SHP77 treated with DMSO at 0.1 percent for 48 hours (cell line): ENCODE measurements around the gene NETO2.
"Not testable (repeated sequence)": the region's sequence is repeated elsewhere in the genome, so short reads cannot be mapped to it uniquely, and the experiment has no call there.

Experiments
- DNase-seq: peaks from one replicate; lab custom pipeline; 2025; lab: John Stamatoyannopoulos, UW

Gene NETO2

DNA sequence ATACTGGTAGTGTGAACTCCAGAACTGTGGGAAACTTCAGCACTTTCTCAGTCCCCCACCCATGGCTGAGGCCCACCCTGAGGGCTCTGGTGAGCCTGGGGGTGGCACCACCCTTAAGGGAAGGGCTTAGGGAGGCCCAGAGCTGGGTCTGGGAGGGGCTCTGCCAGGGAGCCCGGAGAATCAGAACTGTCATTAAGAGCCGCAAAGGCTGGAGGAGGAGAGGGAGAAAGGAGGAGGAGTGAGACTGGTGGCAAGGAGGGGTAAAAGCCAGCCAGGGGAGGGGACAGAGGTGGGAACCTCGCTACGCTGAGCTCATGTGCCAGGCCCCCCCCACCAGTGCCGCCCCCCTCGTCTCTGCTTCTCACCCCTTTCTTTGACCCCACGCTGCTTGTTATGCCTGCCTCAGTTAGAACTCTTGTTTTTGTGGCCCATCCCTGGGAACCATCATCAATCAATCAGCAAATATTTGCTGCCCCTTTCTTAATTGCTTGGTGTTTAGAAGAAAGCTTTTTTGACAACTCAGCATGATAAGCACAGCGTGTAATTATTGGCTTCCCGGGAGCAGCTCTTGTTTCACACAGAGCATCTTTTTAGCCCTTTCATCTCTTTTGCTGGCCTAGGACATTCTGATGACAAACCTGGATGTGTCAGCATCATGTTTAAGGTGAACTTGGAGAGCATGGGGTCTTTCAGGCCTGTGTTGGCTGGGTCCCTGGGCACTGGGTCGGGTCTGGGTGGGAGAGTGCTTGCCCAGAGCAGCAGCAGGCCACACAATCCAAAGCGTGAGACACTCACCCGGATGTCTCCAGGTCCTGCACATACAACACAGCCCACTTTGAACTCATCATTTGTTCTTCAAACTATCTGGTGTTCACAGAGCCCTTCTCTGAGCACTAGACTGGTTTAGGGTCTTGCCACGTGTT, 77.7 kb downstream of the NETO2 start:
- DNase-seq: no peak

DNA sequence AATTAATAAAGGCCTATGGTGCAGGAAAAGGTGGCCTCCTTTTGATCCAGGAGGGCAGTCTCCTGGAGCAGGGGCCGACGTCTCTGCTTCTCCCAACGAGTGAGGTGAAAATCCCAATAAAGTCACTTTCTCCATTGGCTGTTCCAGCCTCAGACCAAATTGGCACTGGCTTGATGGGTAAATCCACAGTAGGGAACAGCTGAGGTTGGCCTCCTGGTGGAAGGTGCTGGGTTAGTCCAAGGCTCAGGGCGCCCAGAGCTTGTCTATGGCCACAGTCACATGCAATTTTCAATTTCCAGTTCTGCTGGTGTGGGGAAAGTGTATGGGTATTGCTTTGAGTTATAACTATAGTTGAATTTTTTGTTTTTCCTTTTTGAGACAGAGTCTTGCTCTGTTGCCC, 79.0 kb downstream of the NETO2 start:
- no peak for DNase-seq

DNA sequence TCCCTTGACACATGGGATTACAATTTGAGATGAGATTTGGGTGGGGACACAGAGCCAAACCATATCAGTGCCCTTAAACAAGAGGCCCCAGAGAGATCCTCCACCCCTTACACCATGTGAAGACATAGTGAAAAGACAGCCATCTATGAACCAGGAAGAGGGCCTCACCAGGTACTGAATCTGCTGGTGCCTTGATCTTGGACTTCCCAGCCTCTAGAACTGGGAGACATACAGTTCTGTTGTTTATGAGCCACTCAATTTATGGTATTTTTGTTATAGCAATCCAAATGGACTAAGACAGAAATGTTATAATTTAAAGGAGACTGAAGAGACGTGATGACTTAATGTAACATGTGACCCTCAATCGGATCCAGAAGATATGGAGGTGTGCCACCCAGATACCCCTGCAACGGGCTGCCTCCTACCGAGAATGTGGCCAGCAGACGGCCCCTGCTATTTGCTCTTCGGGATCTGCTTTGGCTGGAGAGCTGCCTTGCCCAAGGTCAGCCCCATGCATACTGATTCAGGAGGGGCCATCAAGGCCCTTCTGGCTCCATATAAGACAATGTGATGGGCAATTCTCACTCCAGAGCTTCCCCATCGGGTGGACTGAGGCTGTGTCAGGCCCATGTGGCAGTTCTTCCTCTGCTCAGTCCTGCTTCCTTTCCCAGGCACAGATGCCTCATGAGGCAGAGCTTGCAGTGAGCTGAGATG, 80.6 kb downstream of the NETO2 start:
- no peak for DNase-seq

DNA sequence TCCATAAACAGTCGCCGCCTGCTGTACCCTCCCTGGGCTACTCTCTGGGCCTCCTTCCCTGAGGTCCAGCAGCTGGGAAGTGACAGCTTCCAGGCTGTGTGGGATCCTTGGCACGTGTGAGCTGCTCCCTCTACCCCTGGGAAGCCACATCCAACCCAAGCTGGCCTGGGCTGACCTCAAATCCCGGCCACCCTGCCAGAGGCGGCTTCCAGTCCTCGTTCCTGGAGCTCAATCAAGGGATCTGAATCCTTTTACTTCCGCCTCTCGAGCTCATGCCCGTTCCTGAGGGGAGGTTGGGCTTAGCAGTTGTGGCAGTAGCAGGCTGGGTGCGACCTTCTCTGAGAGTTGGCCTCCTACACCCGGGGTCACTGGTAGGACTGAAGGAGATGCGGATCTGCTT, 82.5 kb downstream of the NETO2 start:
- no peak for DNase-seq

DNA sequence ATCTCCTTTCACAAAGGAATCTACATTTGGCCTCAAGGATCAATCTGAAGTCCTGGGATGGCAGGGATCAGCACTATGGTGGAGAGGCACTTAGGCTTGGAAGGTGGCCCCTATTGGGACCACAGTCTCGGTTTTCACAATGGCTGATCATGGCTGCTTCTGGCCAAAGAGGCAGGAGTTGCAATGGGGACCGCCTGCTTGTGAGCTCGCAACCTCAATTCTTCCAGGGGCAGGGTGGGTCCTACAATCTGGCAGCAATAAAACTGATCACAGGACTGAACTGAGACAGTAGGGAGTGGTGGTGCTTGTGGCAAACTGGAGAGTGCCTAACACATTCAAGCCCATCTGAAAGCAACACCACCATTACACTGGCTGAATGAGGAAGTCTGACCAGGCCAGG, 83.1 kb downstream of the NETO2 start:
- no peak for DNase-seq

DNA sequence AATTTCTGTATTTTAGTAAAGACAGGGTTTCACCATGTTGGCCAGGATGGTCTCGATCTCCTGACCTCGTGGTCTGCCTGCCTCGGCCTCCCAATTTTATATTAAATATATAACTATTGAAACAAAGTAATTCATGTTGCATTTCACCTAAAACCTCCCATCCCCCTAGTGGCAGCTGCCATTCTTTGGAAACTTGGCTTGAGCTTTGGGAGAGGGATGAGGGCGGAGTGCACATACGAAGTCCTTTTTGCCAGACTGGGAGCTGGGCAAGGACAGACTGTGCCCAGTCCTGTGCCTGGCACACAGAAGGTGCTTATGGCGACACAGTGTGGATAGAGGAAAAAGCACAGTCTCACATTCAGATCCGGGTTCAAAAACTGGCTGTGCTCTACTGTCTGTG, 83.8 kb downstream of the NETO2 start:
- no peak for DNase-seq

DNA sequence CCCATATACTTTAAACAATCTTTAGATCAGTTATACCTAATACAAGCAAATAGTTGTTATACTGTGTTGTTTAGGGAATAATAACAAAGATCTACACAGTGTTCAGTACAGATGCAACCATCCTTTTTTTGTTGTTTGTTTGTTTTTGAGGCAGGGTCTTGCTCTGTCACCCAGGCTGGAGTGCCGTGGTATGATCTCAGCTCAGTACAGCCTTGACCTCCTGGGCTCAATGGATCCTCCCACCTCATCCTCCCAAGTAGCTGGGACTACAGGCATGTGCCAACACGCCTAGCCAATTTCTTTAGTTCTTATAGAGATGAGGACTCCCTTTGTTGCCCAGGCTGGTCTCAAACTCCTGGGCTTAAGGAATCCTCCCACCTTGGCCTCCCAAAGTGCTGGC, 84.6 kb downstream of the NETO2 start:
- not testable (repeated sequence) for DNase-seq

DNA sequence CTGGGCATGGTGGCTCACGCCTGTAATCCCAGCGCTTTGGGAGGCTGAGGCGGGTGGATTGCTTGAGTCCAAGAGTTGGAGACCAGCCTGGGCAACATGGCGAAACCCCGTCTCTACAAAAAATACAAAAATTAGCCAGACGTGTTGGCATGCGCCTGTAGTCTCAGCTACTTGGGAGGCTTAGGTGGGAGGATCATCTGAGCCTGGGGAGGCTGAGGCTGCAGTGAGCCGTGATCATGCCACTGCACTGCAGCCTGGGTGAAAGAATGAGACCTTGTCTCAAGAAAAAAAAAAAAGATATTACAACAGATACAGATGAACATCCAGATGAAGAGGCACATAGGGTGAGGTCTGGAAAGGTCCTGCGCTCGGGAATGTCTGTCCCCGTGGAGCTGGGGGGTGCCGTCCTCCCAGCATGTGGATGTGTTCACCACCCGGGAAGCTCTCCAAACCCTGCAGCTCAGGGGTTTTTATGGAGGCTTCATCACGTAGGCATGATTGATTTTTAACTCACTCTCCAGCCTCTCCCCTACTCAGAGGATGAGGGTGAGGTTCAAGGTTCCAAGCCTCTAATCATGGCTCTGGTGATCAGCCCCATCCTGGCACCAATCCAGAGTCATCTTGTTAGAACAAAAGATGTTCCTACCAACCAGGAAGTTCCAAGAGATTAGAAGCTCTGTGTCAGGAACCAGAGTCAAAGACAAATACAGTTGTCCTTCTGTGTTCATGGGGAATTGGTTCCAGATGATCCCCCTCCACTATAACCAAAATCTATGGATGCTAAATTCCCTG, 85.3 kb downstream of the NETO2 start:
- DNase-seq: no peak

DNA sequence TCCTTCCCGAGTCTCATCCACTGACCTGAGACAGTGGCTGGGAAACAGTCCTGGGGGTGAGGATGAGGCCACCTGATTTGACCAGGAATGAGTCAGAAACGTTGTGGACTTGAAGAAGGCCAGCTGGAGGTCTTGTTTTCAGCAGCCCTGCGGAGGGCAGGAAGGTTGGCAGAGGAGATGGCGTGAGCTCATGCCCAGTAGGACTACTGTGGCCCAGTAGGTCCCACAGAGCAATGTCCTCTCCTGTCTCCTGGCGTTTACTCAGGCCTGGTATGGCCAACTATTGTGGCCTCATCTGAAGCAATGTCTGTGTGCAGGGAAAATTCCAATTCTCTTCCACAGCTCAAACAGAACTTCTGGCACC, 86.1 kb downstream of the NETO2 start:
- no peak for DNase-seq

DNA sequence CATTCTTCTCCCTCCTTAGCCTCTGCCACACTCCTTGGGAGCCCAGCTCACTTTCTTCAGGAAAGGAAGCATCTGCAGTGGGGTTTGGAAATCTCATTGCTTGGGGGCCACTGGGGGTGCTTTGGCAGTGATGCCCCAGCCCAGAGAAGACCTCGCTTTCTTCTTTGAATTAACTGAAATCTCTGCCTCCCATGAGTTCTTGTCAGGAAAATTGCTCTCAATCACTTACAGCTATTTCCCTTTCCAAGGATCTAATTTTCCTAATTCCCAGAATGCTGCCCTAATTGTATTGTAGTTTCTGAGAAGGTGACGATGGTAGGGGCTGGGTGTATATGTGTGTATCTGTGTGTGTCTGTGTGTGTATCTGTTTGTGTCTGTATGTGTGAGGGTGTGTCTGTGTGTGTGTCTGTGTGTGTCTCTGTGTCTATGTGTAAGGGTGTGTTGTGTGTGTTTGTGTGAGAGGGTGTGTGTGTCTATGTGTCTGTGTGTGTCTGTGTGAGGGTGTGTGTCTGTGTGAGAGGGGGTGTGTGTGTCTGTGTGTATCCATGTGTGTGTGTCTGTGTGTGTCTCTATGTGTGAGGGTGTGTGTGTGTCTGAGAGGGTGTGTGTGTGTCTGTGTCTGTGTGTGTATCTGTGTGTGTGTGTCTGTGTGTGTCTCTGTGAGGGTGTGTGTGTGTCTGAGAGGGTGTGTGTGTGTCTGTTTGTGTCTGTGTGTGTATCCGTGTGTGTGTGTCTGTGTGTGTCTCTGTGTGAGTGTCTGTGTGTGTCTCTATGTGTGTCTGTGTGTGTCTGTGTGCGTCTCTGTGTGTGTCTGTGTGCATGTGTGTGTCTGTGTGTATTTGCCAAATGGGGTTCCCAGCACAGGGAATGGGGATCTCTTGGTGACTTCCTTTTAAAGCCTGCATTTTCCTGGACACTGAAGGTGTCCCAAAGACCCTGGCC, 86.8 kb downstream of the NETO2 start:
- DNase-seq: no peak

DNA sequence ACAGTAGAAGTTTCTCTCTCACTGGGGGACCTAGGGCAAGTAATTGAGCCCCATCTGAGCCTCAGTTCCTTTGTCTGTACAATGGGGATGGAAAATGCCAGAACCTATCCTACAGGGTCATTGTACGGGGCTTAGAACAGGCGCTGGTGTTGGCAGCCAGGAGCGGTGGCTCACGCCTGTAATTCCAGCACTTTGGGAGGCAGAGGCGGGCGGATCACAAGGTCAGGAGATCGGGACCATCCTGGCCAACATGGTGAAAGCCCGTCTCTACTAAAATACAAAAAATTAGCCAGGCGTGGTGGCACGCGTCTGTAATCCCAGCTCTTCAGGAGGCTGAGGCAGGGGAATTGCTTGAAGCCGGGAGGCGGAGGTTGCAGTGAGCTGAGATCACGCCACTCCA, 87.7 kb downstream of the NETO2 start:
- DNase-seq: not testable (repeated sequence)

DNA sequence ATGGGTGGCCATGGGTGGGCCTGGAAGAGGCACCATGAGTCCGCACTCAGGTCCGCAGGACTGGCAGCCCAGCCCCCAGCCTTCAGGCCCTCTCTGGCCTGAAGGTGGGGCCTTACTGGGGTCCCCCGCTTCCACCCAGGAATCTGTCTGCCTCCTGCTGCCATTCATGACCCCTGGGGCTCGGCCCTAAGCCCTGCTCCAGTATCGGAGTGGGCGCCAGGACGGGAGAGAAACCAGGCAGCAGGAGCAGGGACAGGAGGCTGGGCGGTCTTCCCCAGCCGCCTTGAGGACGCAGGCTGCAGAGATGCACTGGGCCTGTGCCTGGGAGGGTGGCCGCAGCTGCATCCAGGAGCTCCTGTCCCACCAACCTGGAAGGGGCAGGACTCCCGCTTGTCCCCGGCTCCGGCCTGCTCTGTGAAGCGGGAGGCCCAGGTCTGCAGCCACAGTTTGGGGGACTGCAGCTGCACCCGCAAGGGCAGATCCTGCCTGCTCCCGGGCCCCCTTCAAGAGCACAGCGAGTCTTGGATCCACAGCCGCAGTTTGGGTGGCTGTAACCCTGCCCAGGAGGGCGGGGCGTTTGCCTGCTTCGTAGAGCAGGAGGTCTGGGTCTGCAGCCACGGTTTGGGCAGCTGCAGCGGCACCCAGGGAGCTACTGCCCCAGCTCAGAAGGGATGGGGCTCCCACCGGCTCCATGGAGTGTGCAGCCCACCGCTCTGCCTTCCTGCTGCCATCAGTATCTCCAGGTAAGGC, 88.4 kb downstream of the NETO2 start:
- DNase-seq: no peak

DNA sequence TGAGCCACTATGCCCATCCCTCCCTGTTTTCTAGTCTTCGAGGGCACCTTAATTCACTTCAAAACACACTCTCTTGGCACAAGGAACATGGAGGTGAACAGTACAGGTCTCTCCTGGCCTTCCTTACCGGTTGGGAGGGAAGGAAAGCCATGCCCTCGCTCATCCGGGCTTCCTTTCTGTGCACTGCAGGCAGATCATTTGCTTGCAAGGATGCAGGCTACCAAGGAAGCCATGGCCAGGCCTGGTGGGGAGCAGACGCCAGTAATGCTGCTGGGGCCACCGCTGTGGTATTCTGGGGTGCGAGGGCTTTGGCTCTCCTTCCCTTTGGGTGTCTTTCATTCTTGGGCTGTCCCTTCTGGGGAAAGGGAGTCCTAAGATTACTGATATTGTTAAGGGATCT, 89.4 kb downstream of the NETO2 start:
- DNase-seq: no peak

DNA sequence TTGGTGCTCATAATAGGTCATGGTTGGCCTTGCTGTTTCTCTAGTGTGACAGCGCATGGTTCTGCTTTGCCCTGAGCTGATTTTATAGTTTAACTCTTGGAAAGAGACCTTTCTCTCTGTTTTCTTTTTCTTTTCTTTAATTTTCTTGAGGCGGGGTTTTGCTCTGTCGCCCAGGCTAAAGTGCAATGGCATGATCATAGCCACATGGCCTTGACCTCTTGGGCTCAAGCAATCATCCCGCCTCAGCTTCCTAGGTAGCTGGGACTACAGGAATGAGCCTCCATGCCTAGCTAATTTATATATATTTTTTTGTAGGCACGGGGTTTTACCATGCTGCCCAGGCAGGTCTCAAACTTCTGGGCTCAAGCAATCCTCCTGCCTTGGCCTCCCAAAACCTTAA, 89.8 kb downstream of the NETO2 start:
- no peak for DNase-seq

DNA sequence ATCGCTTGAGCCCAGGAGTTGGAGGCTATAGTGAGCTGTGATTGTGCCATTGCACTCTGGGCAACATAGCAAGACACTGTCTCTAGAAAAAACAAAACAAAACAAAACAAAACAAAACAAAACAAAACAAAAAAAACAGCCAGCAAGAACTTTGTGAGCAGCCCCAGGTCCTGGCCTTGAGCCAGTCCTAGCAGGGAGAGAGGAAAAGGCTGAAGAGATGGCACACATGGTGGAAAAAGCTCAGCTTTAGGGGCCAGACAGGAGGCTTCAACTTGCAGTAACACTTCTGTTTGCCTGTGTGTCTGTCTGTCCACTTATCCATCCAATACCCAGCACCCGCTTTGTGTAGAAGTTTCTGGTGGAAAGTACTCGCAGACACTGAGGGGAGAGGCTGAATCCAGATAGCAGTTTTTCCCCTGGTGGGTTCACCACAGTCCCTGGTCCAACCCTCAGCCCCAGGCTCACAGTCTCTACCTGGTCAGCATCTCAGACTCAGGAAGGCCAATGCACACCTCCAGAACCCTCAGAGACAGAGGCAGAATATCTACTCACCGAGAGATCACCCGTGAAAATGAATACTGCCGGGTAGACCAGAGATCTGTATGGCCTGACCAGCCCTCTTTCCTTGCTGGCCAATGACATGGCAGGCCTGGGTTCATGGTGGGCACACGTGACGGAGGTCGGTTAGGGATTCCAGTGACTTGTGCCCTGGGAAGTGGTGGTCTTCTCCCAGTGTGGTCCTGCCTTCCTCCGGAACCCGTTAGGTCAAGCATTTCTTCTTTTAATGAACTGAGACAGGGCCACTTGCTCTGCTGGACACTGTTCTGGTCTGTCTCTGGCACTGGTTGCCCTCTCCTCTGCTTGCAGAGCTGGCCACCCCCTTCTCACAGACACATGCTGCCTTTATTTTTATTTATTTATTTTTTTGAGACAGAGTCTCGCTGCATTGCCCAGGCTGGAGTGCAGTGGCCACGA, 90.8 kb downstream of the NETO2 start:
- no peak for DNase-seq

DNA sequence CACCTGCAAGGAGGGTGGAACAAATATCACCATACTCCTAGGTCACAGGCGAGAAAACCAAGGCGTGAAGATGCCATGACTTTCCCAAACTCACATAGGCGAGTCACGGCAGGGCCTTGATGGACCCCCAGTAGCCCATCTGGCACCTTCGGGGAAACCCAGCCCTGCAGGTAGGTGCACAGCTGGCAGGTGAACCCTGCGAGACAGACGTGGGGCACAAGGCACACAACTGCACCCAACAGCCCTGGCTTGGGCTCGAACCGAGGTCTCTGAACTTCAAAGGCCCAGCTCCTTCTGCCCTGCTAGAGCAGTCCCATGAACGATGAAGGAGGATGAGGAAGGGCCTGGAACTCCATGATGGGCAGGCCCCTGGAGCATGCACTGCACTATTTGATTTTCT, 92.7 kb downstream of the NETO2 start:
- DNase-seq: no peak

DNA sequence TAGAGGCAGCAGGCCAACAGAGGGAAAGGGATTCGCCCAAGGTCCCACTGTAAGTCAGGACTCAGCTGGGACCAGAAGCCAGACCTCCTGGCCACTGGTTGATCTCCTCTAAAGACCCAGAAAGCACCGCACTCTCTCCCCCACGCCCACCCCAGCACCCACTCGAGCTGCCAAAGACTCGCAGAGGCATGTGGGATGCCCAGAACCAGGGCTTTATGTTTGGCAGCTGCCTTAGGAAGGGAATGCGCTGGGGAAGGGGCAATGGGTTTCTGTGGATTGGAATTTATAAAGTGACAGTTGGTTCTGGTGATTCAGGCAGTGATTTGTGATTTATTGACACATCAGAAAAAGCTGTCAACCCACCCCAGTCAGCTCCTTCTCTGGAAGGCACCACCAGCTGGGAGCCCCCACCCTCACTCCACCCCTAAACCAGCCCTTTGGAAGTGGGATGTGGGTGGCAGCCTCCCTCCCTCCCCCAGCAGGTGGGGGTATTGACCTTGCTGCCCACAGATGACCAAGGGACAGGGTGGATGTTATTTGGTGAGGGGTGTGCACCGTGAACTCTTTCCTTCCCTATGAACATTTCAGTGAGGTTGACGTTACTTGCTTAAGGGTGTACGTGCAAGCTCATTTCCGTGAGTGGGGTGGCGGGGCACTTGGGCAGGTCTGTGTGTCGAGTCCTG, 93.7 kb downstream of the NETO2 start:
- DNase-seq: no peak

DNA sequence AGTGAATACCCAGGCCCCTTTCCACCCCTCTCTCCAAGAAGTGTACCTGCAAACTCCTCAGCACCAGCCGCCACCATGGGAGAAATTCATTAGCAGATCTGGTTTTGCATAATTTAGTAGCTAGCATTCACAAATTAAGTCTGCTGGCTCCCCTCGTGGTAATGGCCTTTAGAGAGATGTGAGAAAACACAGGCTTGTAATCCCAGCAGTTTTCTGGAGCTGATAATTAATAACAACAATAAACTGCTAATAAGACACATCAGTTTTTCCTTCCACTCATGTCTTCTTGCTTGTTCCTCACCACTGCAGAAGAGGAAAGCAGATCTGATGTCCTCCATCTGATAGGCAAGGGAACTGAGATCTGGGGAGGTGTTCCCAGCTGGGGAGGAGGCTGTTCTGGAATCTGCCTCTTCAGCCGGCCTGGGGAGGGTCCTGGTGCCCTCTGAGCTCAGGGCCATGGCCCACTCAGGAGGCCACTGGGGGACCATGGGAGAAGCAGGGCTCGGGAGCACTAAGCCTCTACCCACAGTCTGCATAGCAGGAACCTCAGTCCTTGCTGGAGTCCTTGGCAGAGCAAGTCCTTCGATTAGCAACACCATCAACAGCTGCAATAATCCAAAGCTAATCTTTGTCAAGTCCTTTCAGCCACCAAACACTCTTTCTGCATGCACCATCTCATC, 96.1 kb downstream of the NETO2 start:
- no peak for DNase-seq
